Panc1 (cell line): ENCODE data around the gene SNTB2. TPM values are rescaled to one million over a fixed set of nuclear protein-coding genes. Genes with fewer than 3 reads are reported as not detected.

Source experiments
- ATAC-seq: fragments of 200-7000 bp; cut with Tn5 transposase; 2 replicates; pipeline ENCODE4 v1.9.1; 2020; ENCODE audit warnings: mild to moderate bottlenecking, moderate library complexity
- BruUV-seq: library from RNA; stranded (reverse); fragments of 400-500 nt; replicated peaks from 2 replicates; lab custom pipeline; 2021; lab: Mats Ljungman, UMichigan
- CTCF ChIA-PET: fragments of 300-600 bp; sonication (Branson Sonifier 250); formaldehyde crosslinking; loops from one replicate; lab custom pipeline; 2022; ENCODE audit warnings: antibody characterized with exemption; lab: Charles Lee
- POLR2A ChIA-PET: fragments of 300-600 bp; sonication (Branson Sonifier 250); formaldehyde crosslinking; loops from one replicate; lab custom pipeline; 2022; ENCODE audit warnings: antibody characterized with exemption; lab: Charles Lee
- DNase-seq: peaks from one replicate; pipeline ENCODE4 v3.0.0-alpha.2; 2010; ENCODE audit warnings: low read depth, low spot score
- H3K27ac ChIP-seq: 2 replicates; pipeline ENCODE4 v1.5.1; 2011; ENCODE audit warnings: mild to moderate bottlenecking, low read length, inconsistent platforms
- H3K27me3 ChIP-seq: fragments of 200-500 bp; sonication (Bioruptor generic); 2 replicates; pipeline ENCODE4 v1.6.0; 2014; ENCODE audit warnings: low read length, inconsistent platforms; ENCODE audit not compliant: control insufficient read depth, insufficient read depth
- H3K36me3 ChIP-seq: fragments of 200-500 bp; sonication (Bioruptor generic); 2 replicates; pipeline ENCODE4 v1.5.1; 2014; ENCODE audit warnings: inconsistent platforms, mild to moderate bottlenecking, low read length, moderate library complexity; ENCODE audit not compliant: control insufficient read depth, insufficient read depth
- H3K4me1 ChIP-seq: 2 replicates; pipeline ENCODE4 v1.5.1; 2011; ENCODE audit warnings: inconsistent platforms, mild to moderate bottlenecking, low read length, moderate library complexity; ENCODE audit not compliant: control insufficient read depth, insufficient read depth
- H3K4me3 ChIP-seq, 2 experiments: 2 replicates each; pipeline ENCODE4 v1.5.1; 2011 to 2012; ENCODE audit warnings: low read depth in 2 of 2, low read length in 2 of 2, mild to moderate bottlenecking in 2 of 2, inconsistent platforms in 1 of 2, moderate library complexity in 1 of 2
- H3K9me3 ChIP-seq: fragments of 200-500 bp; sonication (Bioruptor generic); 2 replicates; pipeline ENCODE4 v1.5.1; 2014; ENCODE audit warnings: low read depth, mild to moderate bottlenecking, inconsistent platforms, low read length, moderate library complexity; ENCODE audit not compliant: control insufficient read depth, insufficient read depth
- POLR2AphosphoS5 ChIP-seq: IDR thresholded peaks from 2 replicates; pipeline ENCODE4 v1.6.1; 2012; ENCODE audit warnings: mild to moderate bottlenecking, low read depth, low read length, moderate library complexity
- SIN3A ChIP-seq: IDR thresholded peaks from 2 replicates; pipeline ENCODE4 v1.6.1; 2012; ENCODE audit warnings: low read depth, mild to moderate bottlenecking, low read length, moderate library complexity, borderline replicate concordance; ENCODE audit not compliant: insufficient read depth
- TCF7L2 ChIP-seq: IDR thresholded peaks from 2 replicates; pipeline ENCODE4 v1.6.1; 2011; ENCODE audit warnings: mild to moderate bottlenecking, low read depth, low read length, inconsistent platforms
- in situ Hi-C: cut with HindIII; loops from 2 replicates; pipeline ENCODE4 v1.10.0; 2016; ENCODE audit warnings: low sequenced_read_pairs, low pct_unique_long_range_greater_than_20kb
- intact Hi-C: fragments of 100-400 bp; cut with micrococcal nuclease; formaldehyde crosslinking; loops from one replicate; pipeline ENCODE4 v1.10.0; 2022; ENCODE audit not compliant: unreplicated experiment
- total RNA-seq: library from RNA; stranded (reverse); gene quantifications from one replicate; pipeline ENCODE4 v1.2.1, GENCODE V29; 2021; ENCODE audit not compliant: unreplicated experiment
- TF ChIP-seq, protein P1 (sequence below): fragments of 450-650 bp; IDR thresholded peaks from 2 replicates; pipeline ENCODE4 v1.5.1; 2017; ENCODE audit warnings: mild to moderate bottlenecking
- TF ChIP-seq, protein P2 (sequence below), 2 experiments: IDR thresholded peaks; 2 replicates each; pipeline ENCODE4 v1.6.1; 2011 to 2012; ENCODE audit warnings: low read depth in 2 of 2, control low read depth in 1 of 2, low read length in 1 of 2, mild to moderate bottlenecking in 1 of 2, moderate library complexity in 1 of 2; ENCODE audit not compliant: insufficient read depth in 1 of 2

Gene SNTB2
- total RNA-seq, 1 experiment from 2014 or later, result 40.8 TPM

DNA sequence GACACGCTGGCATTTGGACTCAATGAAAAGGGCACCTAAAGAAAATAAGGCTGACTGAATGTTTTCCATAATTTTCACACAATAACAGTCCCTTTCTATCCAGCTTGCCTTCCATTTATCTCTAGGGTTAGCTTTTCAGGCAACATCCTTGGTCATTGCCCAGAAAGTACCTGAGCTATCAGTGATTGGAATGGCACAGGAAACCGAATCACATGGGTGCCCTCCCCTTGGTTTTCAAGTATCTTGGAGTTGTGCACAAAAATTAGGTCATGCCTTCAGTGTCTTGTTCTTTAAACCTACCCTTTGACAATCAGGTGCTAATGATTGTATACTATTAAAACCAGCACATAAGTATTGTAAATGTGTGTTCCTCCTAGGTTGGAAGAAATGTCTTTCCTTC lies 120.9 kb downstream of the SNTB2 start:
- Histone ChIP-seq H3K4me1 (no peaks in the 10 kb centered on the region), H3K9me3 (no peaks in the 10 kb centered on the region), H3K36me3 (peaks cover 4% of the 10 kb centered on the region), H3K27ac (no peak overlapping the region), H3K4me3 (no peak overlapping the region), H3K27me3 (no peaks in the 10 kb centered on the region)
- TF ChIP-seq, protein P1, sequence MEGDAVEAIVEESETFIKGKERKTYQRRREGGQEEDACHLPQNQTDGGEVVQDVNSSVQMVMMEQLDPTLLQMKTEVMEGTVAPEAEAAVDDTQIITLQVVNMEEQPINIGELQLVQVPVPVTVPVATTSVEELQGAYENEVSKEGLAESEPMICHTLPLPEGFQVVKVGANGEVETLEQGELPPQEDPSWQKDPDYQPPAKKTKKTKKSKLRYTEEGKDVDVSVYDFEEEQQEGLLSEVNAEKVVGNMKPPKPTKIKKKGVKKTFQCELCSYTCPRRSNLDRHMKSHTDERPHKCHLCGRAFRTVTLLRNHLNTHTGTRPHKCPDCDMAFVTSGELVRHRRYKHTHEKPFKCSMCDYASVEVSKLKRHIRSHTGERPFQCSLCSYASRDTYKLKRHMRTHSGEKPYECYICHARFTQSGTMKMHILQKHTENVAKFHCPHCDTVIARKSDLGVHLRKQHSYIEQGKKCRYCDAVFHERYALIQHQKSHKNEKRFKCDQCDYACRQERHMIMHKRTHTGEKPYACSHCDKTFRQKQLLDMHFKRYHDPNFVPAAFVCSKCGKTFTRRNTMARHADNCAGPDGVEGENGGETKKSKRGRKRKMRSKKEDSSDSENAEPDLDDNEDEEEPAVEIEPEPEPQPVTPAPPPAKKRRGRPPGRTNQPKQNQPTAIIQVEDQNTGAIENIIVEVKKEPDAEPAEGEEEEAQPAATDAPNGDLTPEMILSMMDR, result no peak
- TF ChIP-seq SIN3A (no peak), TCF7L2 (no peak)
- TF ChIP-seq, protein P2, sequence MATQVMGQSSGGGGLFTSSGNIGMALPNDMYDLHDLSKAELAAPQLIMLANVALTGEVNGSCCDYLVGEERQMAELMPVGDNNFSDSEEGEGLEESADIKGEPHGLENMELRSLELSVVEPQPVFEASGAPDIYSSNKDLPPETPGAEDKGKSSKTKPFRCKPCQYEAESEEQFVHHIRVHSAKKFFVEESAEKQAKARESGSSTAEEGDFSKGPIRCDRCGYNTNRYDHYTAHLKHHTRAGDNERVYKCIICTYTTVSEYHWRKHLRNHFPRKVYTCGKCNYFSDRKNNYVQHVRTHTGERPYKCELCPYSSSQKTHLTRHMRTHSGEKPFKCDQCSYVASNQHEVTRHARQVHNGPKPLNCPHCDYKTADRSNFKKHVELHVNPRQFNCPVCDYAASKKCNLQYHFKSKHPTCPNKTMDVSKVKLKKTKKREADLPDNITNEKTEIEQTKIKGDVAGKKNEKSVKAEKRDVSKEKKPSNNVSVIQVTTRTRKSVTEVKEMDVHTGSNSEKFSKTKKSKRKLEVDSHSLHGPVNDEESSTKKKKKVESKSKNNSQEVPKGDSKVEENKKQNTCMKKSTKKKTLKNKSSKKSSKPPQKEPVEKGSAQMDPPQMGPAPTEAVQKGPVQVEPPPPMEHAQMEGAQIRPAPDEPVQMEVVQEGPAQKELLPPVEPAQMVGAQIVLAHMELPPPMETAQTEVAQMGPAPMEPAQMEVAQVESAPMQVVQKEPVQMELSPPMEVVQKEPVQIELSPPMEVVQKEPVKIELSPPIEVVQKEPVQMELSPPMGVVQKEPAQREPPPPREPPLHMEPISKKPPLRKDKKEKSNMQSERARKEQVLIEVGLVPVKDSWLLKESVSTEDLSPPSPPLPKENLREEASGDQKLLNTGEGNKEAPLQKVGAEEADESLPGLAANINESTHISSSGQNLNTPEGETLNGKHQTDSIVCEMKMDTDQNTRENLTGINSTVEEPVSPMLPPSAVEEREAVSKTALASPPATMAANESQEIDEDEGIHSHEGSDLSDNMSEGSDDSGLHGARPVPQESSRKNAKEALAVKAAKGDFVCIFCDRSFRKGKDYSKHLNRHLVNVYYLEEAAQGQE (IDR thresholded peaks at IDR 0.05; ENCODE audit: insufficient read depth in 1 of 2, low read depth in 2 of 2, low read length in 1 of 2), result no peak
- no peak for DNase-seq
- in situ Hi-C loops (no loop called here), intact Hi-C loops (no loop called here)
- no TSS peak for BruUV-seq
- no peak for ATAC-seq
- ChIA-PET POLR2A (no interaction called here), CTCF (no interaction called here)

DNA sequence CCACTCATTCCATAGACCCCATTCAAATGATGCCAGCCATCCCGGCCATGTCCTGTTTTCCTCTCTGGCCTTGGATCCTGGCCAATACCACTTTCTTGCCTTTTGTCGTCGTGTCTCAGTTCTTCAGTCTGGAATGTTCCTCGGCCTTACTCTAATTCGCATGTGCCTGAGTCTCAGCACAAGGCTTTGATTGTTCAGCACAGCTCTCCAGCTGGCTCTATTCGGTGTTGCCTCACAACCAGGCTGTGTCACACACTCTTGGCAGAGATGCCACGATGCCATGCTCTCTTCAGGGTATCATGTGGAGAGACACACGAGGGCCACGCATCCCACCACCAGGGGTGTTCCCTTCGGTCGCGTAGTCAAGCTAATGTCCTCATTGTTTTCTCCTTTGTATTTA lies 122.4 kb downstream of the SNTB2 start:
- ChIA-PET POLR2A (no interaction called here), CTCF (no interaction called here)
- no peaks in the 10 kb centered on the region for H3K9me3 ChIP-seq
- intact Hi-C loops (no loop called here), in situ Hi-C loops (no loop called here)
- H3K27me3 ChIP-seq, result no peaks in the 10 kb centered on the region
- no peak overlapping the region for H3K27ac ChIP-seq
- no TSS peak for BruUV-seq
- ATAC-seq (no peak), DNase-seq (no peak)
- no peaks in the 10 kb centered on the region for H3K4me1 ChIP-seq
- TF ChIP-seq, protein P1, result no peak
- TF ChIP-seq TCF7L2 (no peak), SIN3A (no peak), POLR2AphosphoS5 (no peak)
- H3K4me3 ChIP-seq, result no peak overlapping the region
- H3K36me3 ChIP-seq, result peaks cover 4% of the 10 kb centered on the region; the same call in 1 of the 2 replicates
